Left lung (tissue), 14 donors: ENCODE data around the gene FGGY. TPM values are rescaled to one million over a fixed set of nuclear protein-coding genes. Genes with fewer than 3 reads are reported as not detected.
A peak's percentile ranks its signal among the peaks of the same experiment; 100 is the strongest.
"Not testable (repeated sequence)": the region's sequence is repeated elsewhere in the genome, so short reads cannot be mapped to it uniquely, and the experiment has no call there.

ENCODE experiments used
- ATAC-seq: fragments of 200-7000 bp; cut with Tn5 transposase; one replicate; pipeline ENCODE4 v1.9.1; 2020; ENCODE audit warnings: moderate library complexity
- DNase-seq, 4 donors: peaks; one replicate each; pipeline ENCODE4 v3.0.0-alpha.2; 2013 to 2020
- H3K27ac ChIP-seq, 2 donors: fragments of 200-600 bp; sonication (generic) in 1 of 2; one replicate each; pipeline versions ENCODE4 v1.5.0 to v1.8.0; 2020 to 2021
- H3K27me3 ChIP-seq, 2 donors: fragments of 200-600 bp; sonication (generic) in 1 of 2; one replicate each; pipeline versions ENCODE4 v1.5.0 to v1.8.0; 2020 to 2021
- H3K36me3 ChIP-seq, 2 donors: fragments of 200-600 bp; sonication (generic) in 1 of 2; one replicate each; pipeline versions ENCODE4 v1.5.0 to v1.8.0; 2020 to 2021
- H3K4me1 ChIP-seq, 2 donors: fragments of 200-600 bp; one replicate each; pipeline ENCODE4 v1.8.0; 2021
- H3K4me3 ChIP-seq, 2 donors: fragments of 200-600 bp; sonication (generic) in 1 of 2; one replicate each; pipeline versions ENCODE4 v1.5.0 to v1.8.0; 2020 to 2021; ENCODE audit warnings: mild to moderate bottlenecking in 1 of 2
- H3K9me3 ChIP-seq, 2 donors: fragments of 200-600 bp; sonication (generic) in 1 of 2; one replicate each; pipeline versions ENCODE4 v1.5.0 to v1.8.0; 2020 to 2021
- intact Hi-C, 2 donors: fragments of 100-400 bp; cut with DNase I; formaldehyde crosslinking; loops; one replicate each; pipeline versions ENCODE4 v1.11.2 to v1.14.2; 2022
- long read RNA-seq, 12 donors: library from polyadenylated mRNA in 2 of 12; unstranded in 2 of 12; transcript quantifications; one replicate each; pipeline ENCODE4 v2.0.0 and lab custom pipeline, GENCODE V29; 2019 to 2026
- polyA plus RNA-seq, 6 donors: library from polyadenylated mRNA; unstranded; fragments of 120-200 nt; gene quantifications; one replicate each; pipeline ENCODE4 v1.2.1, GENCODE V29; 2013; ENCODE audit not compliant: insufficient read length in 6 of 6
- total RNA-seq, 2 donors: library from RNA; stranded (reverse); fragmentation: NEBNext Ultra II Directional; extraction: Animal tissue kit (Norgen Biotek cat#: 25700); gene quantifications; one replicate each; pipeline ENCODE4 v1.2.1, GENCODE V29; 2021
- TF ChIP-seq, protein P1 (sequence below), 2 donors: fragments of 200-600 bp; sonication (generic) in 1 of 2; IDR thresholded peaks; one replicate each; pipeline versions ENCODE4 v1.5.0 to v1.8.0; 2021; ENCODE audit warnings: antibody characterized with exemption in 2 of 2
- donor health status: DM: no; HTN: yes; CAD: no.
- donor health status: DM: no; HTN: no; CAD: no.

FGGY gene
- total RNA-seq (10 to 100 TPM; 17.3 to 20.0 TPM), polyA plus RNA-seq (10 to 100 TPM; 13.5 to 22.7 (median 17.1) TPM)
- long read RNA-seq, donor 1, partial matches to known transcripts, result 14 of 14 reads
- long read RNA-seq, donor 1, other reads (novel, unspliced or antisense), result 0 of 14 reads
- long read RNA-seq, donor 2, partial matches to known transcripts, result 5 of 6 reads
- long read RNA-seq, donor 2, other reads (novel, unspliced or antisense), result 0 of 6 reads
- long read RNA-seq, donor 3, partial matches to known transcripts, result 5 of 5 reads
- long read RNA-seq, donor 3, other reads (novel, unspliced or antisense), result 0 of 5 reads
- long read RNA-seq, donor 4, partial matches to known transcripts, result 38 of 47 reads
- long read RNA-seq, donor 4, other reads (novel, unspliced or antisense), result 7 of 47 reads
- long read RNA-seq, donor 5, partial matches to known transcripts, result 12 of 14 reads
- long read RNA-seq, donor 5, other reads (novel, unspliced or antisense), result 0 of 14 reads
- long read RNA-seq, donor 6, partial matches to known transcripts, result 5 of 5 reads
- long read RNA-seq, donor 6, other reads (novel, unspliced or antisense), result 0 of 5 reads
- long read RNA-seq, donor 7, partial matches to known transcripts, result 16 of 16 reads
- long read RNA-seq, donor 7, other reads (novel, unspliced or antisense), result 0 of 16 reads
- long read RNA-seq, donor 8, result 0 reads
- long read RNA-seq, donor 9, result 0 reads
- long read RNA-seq, donor 10, transcript FGGY-201 (16 exons, 1,976 nt), result major isoform, 5 of 20 reads
- long read RNA-seq, donor 10, partial matches to known transcripts, result 8 of 20 reads
- long read RNA-seq, donor 10, other reads (novel, unspliced or antisense), result 7 of 20 reads
- long read RNA-seq, donor 11, result 0 reads
- long read RNA-seq, donor 12, partial matches to known transcripts, result 0 of 1 reads
- long read RNA-seq, donor 12, other reads (novel, unspliced or antisense), result 0 of 1 reads

DNA sequence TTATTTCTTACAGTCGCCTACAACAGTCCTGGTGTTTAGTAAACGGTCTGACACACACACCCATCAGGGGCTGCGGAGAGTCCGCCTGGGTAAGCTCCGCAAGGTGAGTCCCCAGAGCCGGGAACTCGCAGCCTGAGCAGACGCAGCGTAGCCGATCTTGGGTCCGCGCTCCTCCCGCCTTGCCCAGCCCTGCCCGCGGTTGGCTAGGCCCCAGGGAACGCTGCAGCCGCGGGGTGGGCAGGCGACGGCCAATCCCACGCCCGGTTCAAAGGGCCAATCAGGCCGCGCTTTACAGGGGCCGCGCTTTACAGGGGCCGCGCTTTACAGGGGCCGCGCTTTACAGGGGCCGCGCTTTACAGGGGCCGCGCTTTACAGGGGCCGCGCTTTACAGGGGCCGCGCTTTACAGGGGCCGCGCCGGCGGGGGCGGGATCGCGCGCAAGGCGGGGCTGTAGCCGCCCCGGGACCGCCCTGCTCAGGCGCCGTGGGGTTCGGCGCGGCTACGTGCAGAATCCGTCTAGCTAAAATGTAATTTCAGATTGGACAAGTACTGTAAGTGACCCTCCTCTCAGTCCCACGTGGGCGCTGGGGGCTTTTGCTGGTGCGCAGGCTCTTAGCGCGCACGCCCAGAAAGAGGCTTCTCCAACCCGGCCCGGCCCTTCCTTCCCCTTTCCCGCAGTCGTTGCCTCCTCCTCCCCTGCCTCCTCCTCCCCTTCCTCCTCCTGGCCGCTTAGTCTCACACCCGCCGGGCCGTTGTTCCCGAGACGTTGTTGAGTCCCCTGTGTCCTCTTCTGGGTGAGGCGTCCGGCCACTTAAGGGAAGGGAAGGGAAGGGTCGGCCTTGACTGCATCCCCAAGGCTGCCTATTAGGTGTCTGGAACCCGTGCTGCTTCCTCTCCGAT lies at the start of gene FGGY:
Gene FGGY (plus strand): TSS at position 737 of the 899 bp plus-strand sequence. CDS start 24,456 bp downstream, outside the sequence.
- peak within 1 kb of the TSS; percentile 40 to 44 for H3K4me3 ChIP-seq
- H3K9me3 ChIP-seq, result no peaks in the 10 kb centered on the region
- intact Hi-C loops, result loop anchor here in 1 of 2 donors (5.0 kb wide), 1 partner anchor 514 kb away; the partner anchor contains the start of gene JUN
- ATAC-seq (peak; percentile 93), DNase-seq (peak; percentile 97 to 99 (median 99))
- no peaks in the 10 kb centered on the region for H3K27me3 ChIP-seq
- H3K27ac ChIP-seq, result peak within 1 kb of the TSS; percentile 98
- H3K36me3 ChIP-seq, result no peaks in the 10 kb centered on the region
- H3K4me1 ChIP-seq, result peaks cover 10 to 47% of the 10 kb centered on the region in 2 donors
- TF ChIP-seq, protein P1, sequence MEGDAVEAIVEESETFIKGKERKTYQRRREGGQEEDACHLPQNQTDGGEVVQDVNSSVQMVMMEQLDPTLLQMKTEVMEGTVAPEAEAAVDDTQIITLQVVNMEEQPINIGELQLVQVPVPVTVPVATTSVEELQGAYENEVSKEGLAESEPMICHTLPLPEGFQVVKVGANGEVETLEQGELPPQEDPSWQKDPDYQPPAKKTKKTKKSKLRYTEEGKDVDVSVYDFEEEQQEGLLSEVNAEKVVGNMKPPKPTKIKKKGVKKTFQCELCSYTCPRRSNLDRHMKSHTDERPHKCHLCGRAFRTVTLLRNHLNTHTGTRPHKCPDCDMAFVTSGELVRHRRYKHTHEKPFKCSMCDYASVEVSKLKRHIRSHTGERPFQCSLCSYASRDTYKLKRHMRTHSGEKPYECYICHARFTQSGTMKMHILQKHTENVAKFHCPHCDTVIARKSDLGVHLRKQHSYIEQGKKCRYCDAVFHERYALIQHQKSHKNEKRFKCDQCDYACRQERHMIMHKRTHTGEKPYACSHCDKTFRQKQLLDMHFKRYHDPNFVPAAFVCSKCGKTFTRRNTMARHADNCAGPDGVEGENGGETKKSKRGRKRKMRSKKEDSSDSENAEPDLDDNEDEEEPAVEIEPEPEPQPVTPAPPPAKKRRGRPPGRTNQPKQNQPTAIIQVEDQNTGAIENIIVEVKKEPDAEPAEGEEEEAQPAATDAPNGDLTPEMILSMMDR (IDR thresholded peaks at IDR 0.05), result peak in 1 of 2 donors; percentile 9

GRCh38 chr1:59248758-59249157 lies 48.1 kb upstream of the FGGY start:
- intact Hi-C loops, result no loop called here
- Histone ChIP-seq H3K9me3 (peaks cover 0 to 12% of the 10 kb centered on the region in 2 donors), H3K4me3 (no peak overlapping the region), H3K4me1 (no peaks in the 10 kb centered on the region), H3K36me3 (no peaks in the 10 kb centered on the region), H3K27ac (no peak overlapping the region), H3K27me3 (no peaks in the 10 kb centered on the region)
- DNase-seq (no peak), ATAC-seq (no peak)
- TF ChIP-seq, protein P1 (IDR thresholded peaks at IDR 0.05), result no peak

- H3K36me3 ChIP-seq, result no peaks in the 10 kb centered on the region
- no peak for DNase-seq
- no peak overlapping the region for H3K4me3 ChIP-seq
- TF ChIP-seq, protein P1 (IDR thresholded peaks at IDR 0.05), result no peak
- H3K4me1 ChIP-seq, result no peaks in the 10 kb centered on the region
- H3K27ac ChIP-seq, result no peak overlapping the region
- no peaks in the 10 kb centered on the region for H3K27me3 ChIP-seq
- intact Hi-C loops, result no loop called here
- peaks cover 0 to 12% of the 10 kb centered on the region in 2 donors for H3K9me3 ChIP-seq
- ATAC-seq, result no peak
These were observed 47.3 kb upstream of the FGGY start for GRCh38 chr1:59249396-59250137.

GRCh38 chr1:59251061-59251460 lies 45.8 kb upstream of the FGGY start:
- H3K9me3 ChIP-seq, result peaks cover 0 to 12% of the 10 kb centered on the region in 2 donors
- H3K27me3 ChIP-seq, H3K4me1 ChIP-seq, H3K36me3 ChIP-seq, intact Hi-C loops, ATAC-seq, H3K27ac ChIP-seq, H3K4me3 ChIP-seq: not testable (repeated sequence)
- DNase-seq, result peak in 1 of 4 donors; percentile 38

DNA sequence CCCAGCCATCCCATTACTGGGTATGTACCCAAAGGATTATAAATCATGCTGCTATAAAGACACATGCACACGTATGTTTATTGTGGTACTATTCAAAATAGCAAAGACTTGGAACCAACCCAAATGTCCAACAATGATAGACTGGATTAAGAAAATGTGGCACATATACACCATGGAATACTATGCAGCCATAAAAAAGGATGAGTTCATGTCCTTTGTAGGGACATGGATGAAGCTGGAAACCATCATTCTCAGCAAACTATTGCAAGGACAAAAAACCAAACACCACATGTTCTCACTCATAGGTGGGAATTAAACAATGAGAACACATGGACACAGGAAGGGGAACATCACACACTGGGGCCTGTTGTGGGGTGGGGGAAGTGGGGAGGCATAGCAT lies 40.5 kb upstream of the FGGY start:
- H3K27ac ChIP-seq, DNase-seq, H3K9me3 ChIP-seq, ATAC-seq, H3K4me1 ChIP-seq, H3K4me3 ChIP-seq, H3K36me3 ChIP-seq, intact Hi-C loops, H3K27me3 ChIP-seq: not testable (repeated sequence)
